Large intestine (tissue), 3 donors: ENCODE data around the gene GNA14. TPM values are rescaled to one million over a fixed set of nuclear protein-coding genes. Genes with fewer than 3 reads are reported as not detected.

Experiments used
- DNase-seq, 2 donors: peaks; one replicate each; pipeline versions ENCODE4 v3.0.0 to v3.0.0-alpha.2; 2013
- H3K27ac ChIP-seq: one replicate; pipeline ENCODE4 v1.5.1; 2013; ENCODE audit warnings: low read length
- H3K27me3 ChIP-seq: 2 replicates; pipeline ENCODE4 v1.6.1; 2013; ENCODE audit warnings: low read length; ENCODE audit not compliant: control insufficient read depth, insufficient read depth
- H3K36me3 ChIP-seq: 2 replicates; pipeline ENCODE4 v1.6.1; 2013; ENCODE audit warnings: low read length; ENCODE audit not compliant: control insufficient read depth, insufficient read depth
- H3K4me1 ChIP-seq: one replicate; pipeline ENCODE4 v1.6.1; 2013; ENCODE audit warnings: low read length; ENCODE audit not compliant: control insufficient read depth, insufficient read depth
- H3K4me3 ChIP-seq: one replicate; pipeline ENCODE4 v1.5.1; 2013; ENCODE audit warnings: low read length
- H3K9me3 ChIP-seq: one replicate; pipeline ENCODE4 v1.6.1; 2013; ENCODE audit warnings: mild to moderate bottlenecking, low read depth, low read length, moderate library complexity; ENCODE audit not compliant: control insufficient read depth
- WGBS: methylation state at CpG from one replicate; pipeline ENCODE4 v1.1.5; 2013; ENCODE audit warnings: low lambda C conversion rate; ENCODE audit not compliant: insufficient coverage; 5-methylcytosine and 5-hydroxymethylcytosine counted together
- polyA plus RNA-seq: library from polyadenylated mRNA; unstranded; fragments of 120-200 nt; gene quantifications from one replicate; pipeline ENCODE4 v1.2.1, GENCODE V29; 2013

GNA14 gene
- polyA plus RNA-seq, 1 donor, result 2.7 TPM

DNA sequence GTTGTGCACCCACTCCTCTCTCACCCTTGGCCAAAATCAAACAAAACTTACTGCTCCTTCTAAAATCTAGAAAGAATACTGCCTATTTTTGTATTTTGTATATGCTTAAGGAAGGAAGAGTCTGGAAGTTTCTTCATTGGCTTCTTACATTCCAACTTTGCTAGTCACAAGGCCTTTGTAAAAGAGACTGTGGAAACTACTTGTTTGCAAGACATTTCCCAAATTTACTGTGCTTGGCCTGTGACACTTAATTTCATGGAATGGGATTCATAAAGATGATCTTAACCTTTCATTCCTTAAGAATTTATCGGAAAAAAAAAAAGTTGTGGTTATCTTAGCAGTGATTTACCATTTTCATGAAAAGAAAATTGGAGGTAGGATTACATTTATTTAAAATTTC, 261.9 kb downstream of the GNA14 start:
- 100% methylated on average over 1 of the region's 1 CpG for WGBS
- Histone ChIP-seq H3K36me3 (peaks cover 7% of the 10 kb centered on the region), H3K27me3 (no peaks in the 10 kb centered on the region), H3K4me1 (no peaks in the 10 kb centered on the region), H3K9me3 (no peaks in the 10 kb centered on the region), H3K27ac (no peak overlapping the region), H3K4me3 (no peak overlapping the region)
- DNase-seq, result no peak

- no peaks in the 10 kb centered on the region for H3K4me1 ChIP-seq
- H3K4me3 ChIP-seq, result no peak overlapping the region
- H3K27ac ChIP-seq, result no peak overlapping the region
- H3K36me3 ChIP-seq, result peaks cover 7% of the 10 kb centered on the region
- no peaks in the 10 kb centered on the region for H3K27me3 ChIP-seq
- DNase-seq, result no peak
- no peaks in the 10 kb centered on the region for H3K9me3 ChIP-seq
Measured at GRCh38 chr9:77384406-77384805, 263.7 kb downstream of the GNA14 start.

DNA sequence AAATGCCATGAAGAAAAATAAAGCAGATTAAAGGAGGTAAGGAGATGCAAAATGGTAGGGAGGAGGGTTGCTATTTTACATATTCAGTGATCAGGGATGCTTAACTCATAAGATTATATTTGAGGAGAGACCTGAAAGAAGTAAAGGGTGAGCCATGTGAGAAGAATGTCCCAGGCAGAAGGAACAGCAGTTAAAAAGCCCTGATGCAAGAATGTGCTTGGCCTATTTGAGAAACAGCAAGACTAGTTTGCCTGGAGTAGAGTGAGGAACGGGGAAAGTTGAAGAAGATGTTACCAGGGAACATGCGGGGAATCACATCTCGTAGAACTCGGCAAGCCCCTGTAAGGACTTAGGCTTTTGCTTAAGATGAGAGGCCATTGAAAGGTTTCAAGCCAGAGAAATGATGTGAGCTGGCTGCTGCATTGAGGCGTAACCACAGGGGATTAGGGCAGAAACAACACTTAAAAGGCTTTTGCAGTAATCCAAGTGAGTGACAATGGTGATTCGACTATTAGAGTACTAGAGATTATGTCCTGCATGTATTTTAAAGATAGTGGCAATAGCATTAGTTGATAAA, 272.1 kb downstream of the GNA14 start:
- H3K4me3 ChIP-seq, result no peak overlapping the region
- H3K27ac ChIP-seq, result no peak overlapping the region
- DNase-seq, result no peak
- no peaks in the 10 kb centered on the region for H3K9me3 ChIP-seq
- H3K27me3 ChIP-seq, result no peaks in the 10 kb centered on the region
- peaks cover 8% of the 10 kb centered on the region for H3K36me3 ChIP-seq
- H3K4me1 ChIP-seq, result no peaks in the 10 kb centered on the region
- WGBS, result 100% methylated on average over 1 of the region's 6 CpGs

GRCh38 chr9:77374266-77374665, 273.9 kb downstream of the GNA14 start:
- no CpG with 5 or more reads among the region's 3 CpGs for whole genome bisulfite sequencing
- H3K4me3 ChIP-seq, result no peak overlapping the region
- peaks cover 12% of the 10 kb centered on the region for H3K36me3 ChIP-seq
- H3K27ac ChIP-seq, result no peak overlapping the region
- no peaks in the 10 kb centered on the region for H3K4me1 ChIP-seq
- H3K9me3 ChIP-seq, result no peaks in the 10 kb centered on the region
- H3K27me3 ChIP-seq, result no peaks in the 10 kb centered on the region
- no peak for DNase-seq
